HG03378 (cell line): ENCODE measurements around the gene TNPO3.
A peak's percentile ranks its signal among the peaks of the same experiment; 100 is the strongest.

ENCODE experiments used
- ATAC-seq: cut with Tn5 transposase; IDR thresholded peaks from one replicate; pipeline ENCODE4 v1.9.1; 2021; ENCODE audit warnings: mild to moderate bottlenecking, moderate library complexity; ENCODE audit not compliant: unreplicated experiment

TNPO3 gene

GRCh38 chr7:129054438-129055293 lies at the start of gene TNPO3:
TSS of gene TNPO3 (minus strand) at chr7:129055111. CDS start at chr7:129054770, 341 bp downstream.
- peak; percentile 70 for ATAC-seq

- no peak for ATAC-seq
Observed at GRCh38 chr7:129103561-129104324, 48.8 kb upstream of the TNPO3 start.

- no peak for ATAC-seq
Observed at GRCh38 chr7:129101746-129102145, 46.8 kb upstream of the TNPO3 start.

GRCh38 chr7:129100827-129101166 lies 45.9 kb upstream of the TNPO3 start:
- no peak for ATAC-seq

- no peak for ATAC-seq
Observed at GRCh38 chr7:129098409-129099084, 43.6 kb upstream of the TNPO3 start.

- ATAC-seq: peak; percentile 72
Observed at GRCh38 chr7:129095258-129095657, 40.3 kb upstream of the TNPO3 start.

GRCh38 chr7:129094501-129094900 lies 39.6 kb upstream of the TNPO3 start:
- ATAC-seq: no peak

GRCh38 chr7:129093867-129094456 lies 39.1 kb upstream of the TNPO3 start:
- ATAC-seq: no peak

- no peak for ATAC-seq
Observed at GRCh38 chr7:129091484-129092002, 36.6 kb upstream of the TNPO3 start.

- ATAC-seq: no peak
Observed at GRCh38 chr7:129090300-129090907, 35.5 kb upstream of the TNPO3 start.

GRCh38 chr7:129089521-129090212 lies 34.8 kb upstream of the TNPO3 start:
- ATAC-seq: peak; percentile 77

GRCh38 chr7:129084801-129085551 lies 30.1 kb upstream of the TNPO3 start:
- ATAC-seq: no peak

GRCh38 chr7:129083525-129083924 lies 28.6 kb upstream of the TNPO3 start:
- ATAC-seq: no peak

GRCh38 chr7:129078455-129078854 lies 23.5 kb upstream of the TNPO3 start:
- no peak for ATAC-seq

- ATAC-seq: no peak
Observed at GRCh38 chr7:129076886-129077285, 22.0 kb upstream of the TNPO3 start.

GRCh38 chr7:129074994-129075393 lies 20.1 kb upstream of the TNPO3 start:
- no peak for ATAC-seq

GRCh38 chr7:129074361-129074871 lies 19.5 kb upstream of the TNPO3 start:
- ATAC-seq: no peak

GRCh38 chr7:129073738-129074137 lies 18.8 kb upstream of the TNPO3 start:
- no peak for ATAC-seq

GRCh38 chr7:129073204-129073603 lies 18.3 kb upstream of the TNPO3 start:
- ATAC-seq: no peak
